HG02981 (cell line): Measurements from ENCODE around the gene TCP11.

ENCODE experiments used
- ATAC-seq: cut with Tn5 transposase; IDR thresholded peaks from one replicate; pipeline ENCODE4 v1.9.1; 2021; ENCODE audit warnings: mild to moderate bottlenecking, moderate library complexity; ENCODE audit not compliant: unreplicated experiment

The TCP11 gene

GRCh38 chr6:35068206-35068605, 72.9 kb downstream of the TCP11 start:
- no peak for ATAC-seq
